SH-SY5Y (cell line): Measurements from ENCODE around the gene CEBPA.

ENCODE experiments used
- GATA2 ChIP-seq: IDR thresholded peaks from 2 replicates; pipeline ENCODE4 v1.6.1; 2011; ENCODE audit warnings: mild to moderate bottlenecking, low read depth, low read length
- GATA3 ChIP-seq: IDR thresholded peaks from 2 replicates; pipeline ENCODE4 v1.6.1; 2011; ENCODE audit warnings: low read depth, mild to moderate bottlenecking, low read length, moderate library complexity

- TF ChIP-seq GATA3 (no peak), GATA2 (no peak)
Observed at GRCh38 chr19:33329060-33329459, 26.7 kb upstream of the CEBPA start.
